ENCODE measurements around the gene SLC7A1. TPM values are rescaled to one million over a fixed set of nuclear protein-coding genes. Genes with fewer than 3 reads are reported as not detected.

SLC7A1 gene
- total RNA-seq, 1 donor from 2014 or later = 14.9 TPM

GRCh38 chr13:29532821-29533220 lies 62.7 kb downstream of the SLC7A1 start:
- DNase-seq (ENCODE audit: low read depth in 2 of 2) = no peak

- DNase-seq (ENCODE audit: low read depth in 2 of 2) = no peak
These were observed 63.4 kb downstream of the SLC7A1 start for GRCh38 chr13:29532116-29532515.

GRCh38 chr13:29530901-29531300 lies 64.6 kb downstream of the SLC7A1 start:
- no peak for DNase-seq (ENCODE audit: low read depth in 2 of 2)

GRCh38 chr13:29529754-29530153 lies 65.7 kb downstream of the SLC7A1 start:
- no peak for DNase-seq (ENCODE audit: low read depth in 2 of 2)

GRCh38 chr13:29527916-29528315 lies 67.6 kb downstream of the SLC7A1 start:
- DNase-seq (ENCODE audit: low read depth in 2 of 2) = no peak

- DNase-seq (ENCODE audit: low read depth in 2 of 2) = no peak
These were observed 68.0 kb downstream of the SLC7A1 start for GRCh38 chr13:29527511-29527910.

GRCh38 chr13:29526741-29527140 lies 68.7 kb downstream of the SLC7A1 start:
- no peak for DNase-seq (ENCODE audit: low read depth in 2 of 2)

- no peak for DNase-seq (ENCODE audit: low read depth in 2 of 2)
These were observed 69.7 kb downstream of the SLC7A1 start for GRCh38 chr13:29525757-29526156.

- DNase-seq (ENCODE audit: low read depth in 2 of 2) = no peak
These were observed 70.8 kb downstream of the SLC7A1 start for GRCh38 chr13:29524641-29525040.

- DNase-seq (ENCODE audit: low read depth in 2 of 2) = peak; percentile 55 to 62
These were observed 71.3 kb downstream of the SLC7A1 start for GRCh38 chr13:29524176-29524575.

GRCh38 chr13:29523199-29523961 lies 72.1 kb downstream of the SLC7A1 start:
- DNase-seq (ENCODE audit: low read depth in 2 of 2) = peak; percentile 80 to 84

- no peak for DNase-seq (ENCODE audit: low read depth in 2 of 2)
These were observed 73.3 kb downstream of the SLC7A1 start for GRCh38 chr13:29522044-29522685.

GRCh38 chr13:29521336-29521735 lies 74.2 kb downstream of the SLC7A1 start:
- no peak for DNase-seq (ENCODE audit: low read depth in 2 of 2)

GRCh38 chr13:29520671-29521070 lies 74.8 kb downstream of the SLC7A1 start:
- no peak for DNase-seq (ENCODE audit: low read depth in 2 of 2)

GRCh38 chr13:29519921-29520320 lies 75.6 kb downstream of the SLC7A1 start:
- no peak for DNase-seq (ENCODE audit: low read depth in 2 of 2)

GRCh38 chr13:29516880-29517279 lies 78.6 kb downstream of the SLC7A1 start:
- no peak for DNase-seq (ENCODE audit: low read depth in 2 of 2)

- no peak for DNase-seq (ENCODE audit: low read depth in 2 of 2)
These were observed 79.5 kb downstream of the SLC7A1 start for GRCh38 chr13:29516012-29516411.

GRCh38 chr13:29515372-29515771 lies 80.1 kb downstream of the SLC7A1 start:
- peak in 1 of 2 donors; percentile 32 for DNase-seq (ENCODE audit: low read depth in 2 of 2)

GRCh38 chr13:29514720-29515310 lies 80.7 kb downstream of the SLC7A1 start:
- DNase-seq (ENCODE audit: low read depth in 2 of 2) = no peak

GRCh38 chr13:29513981-29514719 lies 81.3 kb downstream of the SLC7A1 start:
- DNase-seq (ENCODE audit: low read depth in 2 of 2) = no peak

- no peak for DNase-seq (ENCODE audit: low read depth in 2 of 2)
These were observed 82.2 kb downstream of the SLC7A1 start for GRCh38 chr13:29513002-29513980.
